HCT116 (cell line): Measurements from ENCODE around the gene OMP. TPM values are rescaled to one million over a fixed set of nuclear protein-coding genes. Genes with fewer than 3 reads are reported as not detected.
A peak's percentile ranks its signal among the peaks of the same experiment; 100 is the strongest.

ENCODE experiments used
- ATAC-seq: fragments of 200-7000 bp; cut with Tn5 transposase; 2 replicates; pipeline ENCODE4 v1.9.1; 2020; ENCODE audit warnings: mild to moderate bottlenecking, moderate library complexity
- BruUV-seq: library from RNA; stranded (reverse); fragments of 400-500 nt; replicated peaks from 2 replicates; lab custom pipeline; 2021; lab: Mats Ljungman, UMichigan
- CTCF ChIA-PET: fragments of 300-600 bp; sonication (Branson Sonifier 250); formaldehyde crosslinking; loops from one replicate; lab custom pipeline; 2021; ENCODE audit warnings: antibody characterized with exemption; lab: Charles Lee
- POLR2A ChIA-PET: fragments of 300-600, 350-600 bp; sonication (Branson Sonifier 250); formaldehyde crosslinking; loops from one replicate; lab custom pipeline; 2021; ENCODE audit warnings: antibody characterized with exemption; lab: Charles Lee
- RAD21 ChIA-PET, 2 experiments: fragments of 300-600 bp; sonication (Branson Sonifier 250); formaldehyde crosslinking; loops; one replicate each; lab custom pipeline; 2023; ENCODE audit warnings: low total read pairs in 2 of 2; ENCODE audit not compliant: uncharacterized antibody in 2 of 2, unreplicated experiment in 2 of 2, low non-redundant PET in 1 of 2; lab: Charles Lee
- DNase-seq: peaks from one replicate; pipeline ENCODE4 v3.0.0-alpha.2; 2010; ENCODE audit warnings: low read depth, low spot score
- H2AFZ ChIP-seq: fragments of 200-600 bp; shearing (Covaris generic), sonication (generic); 2 replicates; pipeline ENCODE4 v1.6.1; 2017; ENCODE audit warnings: low read depth, mixed run types, mixed read lengths, antibody characterized with exemption, low read length; ENCODE audit not compliant: poor library complexity, severe bottlenecking
- H3K27ac ChIP-seq: 2 replicates; pipeline ENCODE4 v1.5.1; 2012; ENCODE audit warnings: low read depth, low read length
- H3K27me3 ChIP-seq: fragments of 200-600 bp; sonication (generic); 2 replicates; pipeline ENCODE4 v1.6.1; 2016; ENCODE audit warnings: mixed run types, low read length, mixed read lengths; ENCODE audit not compliant: insufficient read depth
- H3K36me3 ChIP-seq, 2 experiments: fragments of 200-500 bp in 1 of 2; fragments of 200-600 bp in 1 of 2; sonication (Bioruptor generic) in 1 of 2; sonication (generic) in 1 of 2; 2 replicates each; pipeline versions ENCODE4 v1.5.1 to v1.6.1; 2014 to 2016; ENCODE audit warnings: low read length in 2 of 2, inconsistent platforms in 1 of 2, mixed read lengths in 1 of 2, mixed run types in 1 of 2; ENCODE audit not compliant: insufficient read depth in 2 of 2, control insufficient read depth in 1 of 2
- H3K4me1 ChIP-seq, 2 experiments: fragments of 200-600 bp in 1 of 2; sonication (generic) in 1 of 2; 2 replicates each; pipeline versions ENCODE4 v1.5.1 to v1.6.1; 2012 to 2017; ENCODE audit warnings: low read length in 2 of 2, inconsistent platforms in 1 of 2, mild to moderate bottlenecking in 1 of 2, mixed read lengths in 1 of 2, mixed run types in 1 of 2, moderate library complexity in 1 of 2; ENCODE audit not compliant: insufficient read depth in 2 of 2, control insufficient read depth in 1 of 2
- H3K4me2 ChIP-seq: fragments of 200-600 bp; sonication (generic); 2 replicates; pipeline ENCODE4 v1.6.1; 2017; ENCODE audit warnings: mixed run types, low read length, mixed read lengths
- H3K4me3 ChIP-seq, 2 experiments: fragments of 200-600 bp in 1 of 2; sonication (generic) in 1 of 2; replicated peaks in 1 of 2; 2 replicates each; pipeline ENCODE4 v1.5.1; 2011 to 2016; ENCODE audit warnings: low read length in 2 of 2, control low read depth in 1 of 2, low read depth in 1 of 2, mild to moderate bottlenecking in 1 of 2, mixed read lengths in 1 of 2, mixed run types in 1 of 2
- H3K79me2 ChIP-seq: fragments of 200-600 bp; sonication (generic); 2 replicates; pipeline ENCODE4 v1.6.1; 2017; ENCODE audit warnings: mild to moderate bottlenecking, mixed run types, low read length, moderate library complexity, mixed read lengths; ENCODE audit not compliant: insufficient read depth
- H3K9ac ChIP-seq: fragments of 200-600 bp; sonication (generic); 2 replicates; pipeline ENCODE4 v1.6.1; 2016; ENCODE audit warnings: low read length, mixed read lengths
- H3K9me2 ChIP-seq: fragments of 200-600 bp; sonication (generic), shearing (Covaris generic); 2 replicates; pipeline ENCODE4 v1.6.1; 2017; ENCODE audit warnings: mixed run types, mild to moderate bottlenecking, moderate library complexity; ENCODE audit not compliant: insufficient read depth
- H3K9me3 ChIP-seq, 2 experiments: fragments of 200-500 bp in 1 of 2; fragments of 200-600 bp in 1 of 2; sonication (Bioruptor generic) in 1 of 2; sonication (generic) in 1 of 2; 2 replicates each; pipeline ENCODE4 v1.6.1; 2014 to 2017; ENCODE audit warnings: low read length in 2 of 2, mixed read lengths in 2 of 2, inconsistent platforms in 1 of 2, low read depth in 1 of 2, mild to moderate bottlenecking in 1 of 2, mixed run types in 1 of 2, moderate library complexity in 1 of 2; ENCODE audit not compliant: control insufficient read depth in 1 of 2, insufficient read depth in 1 of 2
- H4K20me1 ChIP-seq: fragments of 200-600 bp; sonication (generic), shearing (Covaris generic); 2 replicates; pipeline ENCODE4 v1.6.1; 2017; ENCODE audit warnings: mixed run types, mild to moderate bottlenecking, moderate library complexity; ENCODE audit not compliant: insufficient read depth
- CTCF ChIP-seq, 3 experiments: fragments of 200-600 bp in 1 of 3; sonication (generic) in 1 of 3; IDR thresholded peaks in 2 of 3; conservative IDR thresholded peaks in 1 of 3; 2 replicates each; pipeline ENCODE4 v1.5.1; 2012 to 2017; ENCODE audit warnings: low read depth in 2 of 3, low read length in 2 of 3, antibody characterized with exemption in 1 of 3, borderline replicate concordance in 1 of 3, control low read depth in 1 of 3, mild to moderate bottlenecking in 1 of 3, mixed read lengths in 1 of 3, mixed run types in 1 of 3, moderate library complexity in 1 of 3; ENCODE audit not compliant: insufficient read depth in 1 of 3
- EZH2 ChIP-seq: fragments of 200-600 bp; sonication (generic); IDR thresholded peaks from 2 replicates; pipeline ENCODE4 v1.6.1; 2017; ENCODE audit warnings: antibody characterized with exemption, mixed run types
- RAD21 ChIP-seq: IDR thresholded peaks from 2 replicates; pipeline ENCODE4 v1.6.1; 2012; ENCODE audit warnings: low read depth, mild to moderate bottlenecking
- YY1 ChIP-seq: IDR thresholded peaks from 2 replicates; pipeline ENCODE4 v1.6.1; 2011; ENCODE audit warnings: low read length, low read depth, moderate library complexity, mild to moderate bottlenecking; ENCODE audit not compliant: insufficient replicate concordance; ENCODE audit errors: extremely low read depth
- intact Hi-C: fragments of 100-400 bp; cut with micrococcal nuclease; formaldehyde crosslinking; loops from 2 replicates; pipeline ENCODE4 v1.10.0; 2022
- total RNA-seq: library from RNA; stranded (reverse); gene quantifications from one replicate; pipeline ENCODE4 v1.2.1, GENCODE V29; 2021; ENCODE audit not compliant: unreplicated experiment

OMP gene
- total RNA-seq, 1 experiment from 2014 or later, result not detected

GRCh38 chr11:77091146-77091940, 11.3 kb upstream of the OMP start:
- ChIA-PET CTCF (interaction anchor here (0.6 to 4.4 kb wide), 28 partner anchors 10 to 528 kb away, joined by 3 to 98 read pairs (median 8); partner anchors contain the start of gene CAPN5), RAD21 (interaction anchor here (0.7 to 2.5 kb wide), 8 partner anchors 16 to 357 kb away, joined by 3 to 29 read pairs (median 4); no protein-coding TSS in a partner anchor), POLR2A (interaction anchor here (0.9 to 2.5 kb wide), 3 partner anchors 16 to 43 kb away, joined by 3 to 23 read pairs (median 4); partner anchors contain the start of gene CAPN5)
- intact Hi-C loops, result loop anchor here (1.0 to 5.0 kb wide), 4 partner anchors 44 to 357 kb away; no protein-coding TSS in a partner anchor
- no peak overlapping the region for H3K4me2 ChIP-seq
- no peak overlapping the region for H2AFZ ChIP-seq
- H3K27ac ChIP-seq, result no peak overlapping the region
- peaks cover 2 to 11% of the 10 kb centered on the region in 2 experiments; a peak in 1 of 4 replicates for H3K4me1 ChIP-seq
- no peaks in the 10 kb centered on the region for H3K79me2 ChIP-seq
- TF ChIP-seq YY1 (peak; percentile 32), RAD21 (peak; percentile 96), EZH2 (no peak), CTCF (IDR thresholded peaks at IDR 0.05 in 2 of 3, conservative IDR thresholded peaks at IDR 0.05 in 1 of 3; ENCODE audit: borderline replicate concordance in 1 of 3, insufficient read depth in 1 of 3, low read depth in 2 of 3, low read length in 2 of 3) (peak; percentile 95 to 99 (median 97))
- no peak overlapping the region for H3K4me3 ChIP-seq
- no peaks in the 10 kb centered on the region for H3K27me3 ChIP-seq
- no peaks in the 10 kb centered on the region for H3K9me3 ChIP-seq
- BruUV-seq, result no TSS peak
- no peaks in the 10 kb centered on the region for H3K9me2 ChIP-seq
- H4K20me1 ChIP-seq, result no peaks in the 10 kb centered on the region
- peak; percentile 96 for ATAC-seq
- H3K9ac ChIP-seq, result no peak overlapping the region
- H3K36me3 ChIP-seq, result no peaks in the 10 kb centered on the region
- DNase-seq, result peak; percentile 68
